Glomerular visceral epithelial cell (primary cell): Measurements from ENCODE around the gene ZNF227.
"Not testable (repeated sequence)": the region's sequence is repeated elsewhere in the genome, so short reads cannot be mapped to it uniquely, and the experiment has no call there.

Experiments used
- DNase-seq: peaks from one replicate; pipeline ENCODE4 v3.0.0-alpha.2; 2016; ENCODE audit errors: extremely low spot score

ZNF227 gene

GRCh38 chr19:44212250-44212865, at the start of gene ZNF227:
TSS of gene ZNF227 (plus strand) at chr19:44212532. CDS start at chr19:44217793, 5,261 bp downstream.
- DNase-seq: peak; percentile 97

- no peak for DNase-seq
Measured at GRCh38 chr19:44163789-44164188, 48.5 kb upstream of the ZNF227 start.

GRCh38 chr19:44164327-44164672, 48.0 kb upstream of the ZNF227 start:
- no peak for DNase-seq

- peak; percentile 97 for DNase-seq
Measured at GRCh38 chr19:44164673-44165512, 47.4 kb upstream of the ZNF227 start, which contains the start of gene ZNF226. TSS of gene ZNF226 (plus strand) at chr19:44165100. CDS start at chr19:44170081, 4,981 bp downstream.

- DNase-seq: not testable (repeated sequence)
Measured at GRCh38 chr19:44170660-44171059, 41.7 kb upstream of the ZNF227 start.

GRCh38 chr19:44176590-44176989, 35.7 kb upstream of the ZNF227 start:
- no peak for DNase-seq

- DNase-seq: no peak
Measured at GRCh38 chr19:44180968-44181367, 31.4 kb upstream of the ZNF227 start.

- DNase-seq: no peak
Measured at GRCh38 chr19:44182145-44182544, 30.2 kb upstream of the ZNF227 start.

- no peak for DNase-seq
Measured at GRCh38 chr19:44190020-44190419, 22.3 kb upstream of the ZNF227 start.

GRCh38 chr19:44192127-44192526, 20.2 kb upstream of the ZNF227 start:
- no peak for DNase-seq

GRCh38 chr19:44196772-44197171, 15.6 kb upstream of the ZNF227 start:
- no peak for DNase-seq

- no peak for DNase-seq
Measured at GRCh38 chr19:44202470-44202869, 9.9 kb upstream of the ZNF227 start.

- no peak for DNase-seq
Measured at GRCh38 chr19:44202974-44203373, 9.4 kb upstream of the ZNF227 start.

- not testable (repeated sequence) for DNase-seq
Measured at GRCh38 chr19:44203877-44204276, 8.5 kb upstream of the ZNF227 start.

- DNase-seq: no peak
Measured at GRCh38 chr19:44204772-44205171, 7.6 kb upstream of the ZNF227 start.

- peak; percentile 95 for DNase-seq
Measured at GRCh38 chr19:44207126-44207803, 5.1 kb upstream of the ZNF227 start.

GRCh38 chr19:44212866-44213346, 574 bp downstream of the ZNF227 start:
- DNase-seq: peak; percentile 42

GRCh38 chr19:44219926-44220325, 7.6 kb downstream of the ZNF227 start:
- DNase-seq: not testable (repeated sequence)

GRCh38 chr19:44220761-44221160, 8.4 kb downstream of the ZNF227 start:
- DNase-seq: not testable (repeated sequence)

- not testable (repeated sequence) for DNase-seq
Measured at GRCh38 chr19:44221291-44221690, 9.0 kb downstream of the ZNF227 start.

- DNase-seq: no peak
Measured at GRCh38 chr19:44228318-44228717, 16.0 kb downstream of the ZNF227 start.

GRCh38 chr19:44232867-44233266, 20.5 kb downstream of the ZNF227 start:
- DNase-seq: no peak
